B cell (primary cell): ENCODE results near the gene PADI4. TPM values are rescaled to one million over a fixed set of nuclear protein-coding genes. Genes with fewer than 3 reads are reported as not detected.
A peak's percentile ranks its signal among the peaks of the same experiment; 100 is the strongest.

Experiments used
- ATAC-seq: fragments of 200-7000 bp; cut with Tn5 transposase; one replicate; pipeline ENCODE4 v1.10.0; 2021; ENCODE audit warnings: low read depth, mild to moderate bottlenecking, moderate number of reproducible peaks, moderate library complexity
- CTCF ChIA-PET: fragments of 350-600 bp; sonication (Branson Sonifier 250); formaldehyde crosslinking; loops from one replicate; lab custom pipeline; 2021; ENCODE audit warnings: antibody characterized with exemption, inconsistent platforms; lab: Charles Lee
- POLR2A ChIA-PET: fragments of 350-600 bp; sonication (Branson Sonifier 250); formaldehyde crosslinking; loops from one replicate; lab custom pipeline; 2021; ENCODE audit warnings: antibody characterized with exemption; lab: Charles Lee
- DNase-seq: peaks from one replicate; pipeline ENCODE4 v3.0.0; 2013
- H2AFZ ChIP-seq: 2 replicates; pipeline ENCODE4 v1.6.1; 2012; ENCODE audit warnings: mild to moderate bottlenecking, low read depth, low read length; ENCODE audit not compliant: insufficient read depth, poor library complexity, severe bottlenecking
- H3K27ac ChIP-seq, 2 donors: 1 replicate in 1 of 2; 2 replicates in 1 of 2; pipeline ENCODE4 v1.5.1; 2012 to 2013; ENCODE audit warnings: low read length in 2 of 2, mild to moderate bottlenecking in 2 of 2, moderate library complexity in 1 of 2
- H3K27me3 ChIP-seq, 4 experiments: fragments of 200-600 bp in 1 of 4; sonication (generic) in 1 of 4; replicated peaks in 1 of 4; 1 replicate in 2 of 4; 2 replicates in 2 of 4; pipeline versions ENCODE4 v1.6.1 to v1.7.0; 2013 to 2016; ENCODE audit warnings: low read length in 3 of 4, mild to moderate bottlenecking in 2 of 4, mixed read lengths in 1 of 4, moderate library complexity in 1 of 4; ENCODE audit not compliant: insufficient read depth in 4 of 4, control insufficient read depth in 3 of 4; ENCODE audit errors: control extremely low read depth in 1 of 4
- H3K36me3 ChIP-seq, 2 experiments: replicated peaks in 1 of 2; 1 replicate in 1 of 2; 2 replicates in 1 of 2; pipeline versions ENCODE4 v1.6.1 to v1.7.1; 2013; ENCODE audit warnings: low read length in 1 of 2; ENCODE audit not compliant: insufficient read depth in 2 of 2, control insufficient read depth in 1 of 2; ENCODE audit errors: control extremely low read depth in 1 of 2, extremely low read depth in 1 of 2
- H3K4me1 ChIP-seq, 2 donors: fragments of 200-600 bp in 1 of 2; sonication (generic) in 1 of 2; 1 replicate in 1 of 2; 2 replicates in 1 of 2; pipeline versions ENCODE4 v1.5.1 to v1.6.1; 2013 to 2017; ENCODE audit warnings: low read length in 2 of 2; ENCODE audit not compliant: control insufficient read depth in 2 of 2, insufficient read depth in 2 of 2
- H3K4me2 ChIP-seq: replicated peaks from 2 replicates; pipeline ENCODE3; 2012; ENCODE audit warnings: mild to moderate bottlenecking, low read depth, low read length; ENCODE audit not compliant: poor library complexity, severe bottlenecking
- H3K4me3 ChIP-seq, 5 experiments: fragments of 200-600 bp in 1 of 5; sonication (generic) in 1 of 5; 1 replicate in 3 of 5; 2 replicates in 2 of 5; pipeline versions ENCODE4 v1.5.1 to v1.7.0; 2011 to 2016; ENCODE audit warnings: low read length in 4 of 5, mild to moderate bottlenecking in 4 of 5, low read depth in 2 of 5, control low read depth in 1 of 5, moderate library complexity in 1 of 5; ENCODE audit not compliant: insufficient read depth in 1 of 5; ENCODE audit errors: control extremely low read depth in 1 of 5, extremely low read depth in 1 of 5
- H3K79me2 ChIP-seq: fragments of 200-600 bp; sonication (generic); one replicate; pipeline ENCODE4 v1.6.0; 2016; ENCODE audit warnings: low read length; ENCODE audit not compliant: control insufficient read depth, insufficient read depth
- H3K9ac ChIP-seq: fragments of 200-600 bp; sonication (generic); 2 replicates; pipeline ENCODE4 v1.6.1; 2017; ENCODE audit warnings: mild to moderate bottlenecking, low read length, moderate library complexity
- H3K9me3 ChIP-seq, 3 donors: one replicate each; pipeline versions ENCODE4 v1.6.1 to v1.7.1; 2013; ENCODE audit warnings: low read length in 2 of 3; ENCODE audit not compliant: control insufficient read depth in 2 of 3, insufficient read depth in 1 of 3; ENCODE audit errors: control extremely low read depth in 1 of 3
- H4K20me1 ChIP-seq: 2 replicates; pipeline ENCODE4 v1.6.0; 2012; ENCODE audit warnings: mild to moderate bottlenecking, low read length; ENCODE audit not compliant: insufficient read depth, control insufficient read depth, poor library complexity, severe bottlenecking
- H3K27ac Mint-ChIP-seq: one replicate; pipeline ENCODE4 v1.8.0; 2021; ENCODE audit warnings: mixed read lengths
- H3K27me3 Mint-ChIP-seq: one replicate; pipeline ENCODE4 v1.8.0; 2021; ENCODE audit warnings: mixed read lengths
- H3K4me1 Mint-ChIP-seq: one replicate; pipeline ENCODE4 v1.8.0; 2021; ENCODE audit warnings: mixed read lengths
- H3K4me3 Mint-ChIP-seq: one replicate; pipeline ENCODE4 v1.8.0; 2021; ENCODE audit warnings: mixed read lengths
- H3K9me3 Mint-ChIP-seq: one replicate; pipeline ENCODE4 v1.8.0; 2022; ENCODE audit warnings: mixed read lengths; ENCODE audit not compliant: insufficient read depth
- CTCF ChIP-seq: fragments of 200-600 bp; IDR thresholded peaks from one replicate; pipeline ENCODE4 v1.8.0; 2022; ENCODE audit warnings: antibody characterized with exemption, mild to moderate bottlenecking
- EZH2 ChIP-seq: IDR thresholded peaks from 2 replicates; pipeline ENCODE4 v1.6.1; 2012; ENCODE audit warnings: borderline replicate concordance, low read depth, mild to moderate bottlenecking, moderate library complexity, low read length; ENCODE audit not compliant: insufficient read depth, poor library complexity, severe bottlenecking
- WGBS: methylation state at CpG from one replicate; pipeline ENCODE4 v1.1.5; 2013; ENCODE audit warnings: missing lambda C conversion rate; ENCODE audit not compliant: insufficient coverage; 5-methylcytosine and 5-hydroxymethylcytosine counted together
- intact Hi-C: fragments of 100-400 bp; cut with micrococcal nuclease; formaldehyde crosslinking; loops from one replicate; pipeline ENCODE4 v1.10.0; 2022
- polyA plus RNA-seq: library from polyadenylated mRNA; depleted of rRNA; stranded (reverse); fragments of >200 nt; gene quantifications from 2 replicates; pipeline ENCODE4 v1.2.3, GENCODE V29; 2012
- total RNA-seq, 2 donors: library from RNA; stranded (reverse); fragments of 120-200 nt in 1 of 2; gene quantifications; 1 replicate in 1 of 2; 2 replicates in 1 of 2; pipeline versions ENCODE4 v1.2.3 to v1.2.4, GENCODE V29; 2013 to 2022

PADI4 gene
- total and polyA plus RNA-seq, 2 donors (not counting 1 experiment from before 2014, with no cell fraction given) = 0.44 to 0.85 TPM

- CTCF ChIA-PET = interaction anchor here (2.2 kb wide), 1 partner anchor 214 kb away, joined by 10 read pairs; no protein-coding TSS in a partner anchor
- Mint-ChIP-seq H3K27ac (no peak overlapping the region), H3K4me3 (no peak overlapping the region), H3K27me3 (peaks cover 8% of the 10 kb centered on the region), H3K9me3 (no peaks in the 10 kb centered on the region), H3K4me1 (no peaks in the 10 kb centered on the region)
- Histone ChIP-seq H3K36me3 (no peaks in the 10 kb centered on the region), H3K4me2 (no peak overlapping the region), H3K4me1 (no peaks in the 10 kb centered on the region), H3K9ac (no peak overlapping the region), H3K27ac (no peak overlapping the region), H3K27me3 (peaks cover 0 to 10% (median 0%) of the 10 kb centered on the region in 4 experiments), H3K9me3 (no peaks in the 10 kb centered on the region), H3K4me3 (no peak overlapping the region), H3K79me2 (no peaks in the 10 kb centered on the region), H4K20me1 (no peaks in the 10 kb centered on the region), H2AFZ (no peak overlapping the region)
- intact Hi-C loops = no loop called here
- TF ChIP-seq CTCF (peak; percentile 40), EZH2 (no peak)
- 55% methylated on average over 13 of the region's 15 CpGs for WGBS
- DNase-seq (peak; percentile 25), ATAC-seq (no peak)
- POLR2A ChIA-PET = no interaction called here
Measured at GRCh38 chr1:17274186-17275170, 33.5 kb upstream of the PADI4 start.

- CTCF ChIA-PET = interaction anchor here (2.2 kb wide), 1 partner anchor 216 kb away, joined by 10 read pairs; no protein-coding TSS in a partner anchor
Measured at GRCh38 chr1:17276568-17276967, 31.4 kb upstream of the PADI4 start.

More at GRCh38 chr1:17276568-17276967, 31.4 kb upstream of the PADI4 start:
- Histone ChIP-seq H3K27ac (no peak overlapping the region), H3K36me3 (no peaks in the 10 kb centered on the region), H3K79me2 (no peaks in the 10 kb centered on the region), H3K27me3 (peaks cover 0 to 10% (median 0%) of the 10 kb centered on the region in 4 experiments), H4K20me1 (no peaks in the 10 kb centered on the region), H3K9ac (no peak overlapping the region), H3K9me3 (no peaks in the 10 kb centered on the region), H3K4me2 (no peak overlapping the region), H3K4me1 (no peaks in the 10 kb centered on the region), H3K4me3 (no peak overlapping the region), H2AFZ (no peak overlapping the region)
- no peak overlapping the region for H3K27ac Mint-ChIP-seq
- peaks cover 8% of the 10 kb centered on the region for H3K27me3 Mint-ChIP-seq
- WGBS = 13% methylated on average over 9 of the region's 11 CpGs
- ATAC-seq (no peak), DNase-seq (no peak)
- no peak overlapping the region for H3K4me3 Mint-ChIP-seq
- POLR2A ChIA-PET = no interaction called here
- H3K4me1 Mint-ChIP-seq = no peaks in the 10 kb centered on the region
- H3K9me3 Mint-ChIP-seq = no peaks in the 10 kb centered on the region
- TF ChIP-seq CTCF = no peak
- no peak for TF ChIP-seq EZH2
- intact Hi-C loops = no loop called here
